PC-3 (cell line): Measurements from ENCODE around the gene MYO18A. TPM values are rescaled to one million over a fixed set of nuclear protein-coding genes. Genes with fewer than 3 reads are reported as not detected.

Source experiments
- ATAC-seq: fragments of 200-7000 bp; cut with Tn5 transposase; 2 replicates; pipeline ENCODE4 v1.9.1; 2020; ENCODE audit warnings: mild to moderate bottlenecking, moderate library complexity
- BruUV-seq: library from RNA; stranded (reverse); fragments of 400-500 nt; replicated peaks from 2 replicates; lab custom pipeline; 2021; lab: Mats Ljungman, UMichigan
- CTCF ChIA-PET: fragments of 300-600 bp; sonication (Branson Sonifier 250); formaldehyde crosslinking; loops from one replicate; lab custom pipeline; 2022; ENCODE audit warnings: antibody characterized with exemption; lab: Charles Lee
- POLR2A ChIA-PET: fragments of 300-600 bp; sonication (Branson Sonifier 250); formaldehyde crosslinking; loops from one replicate; lab custom pipeline; 2022; ENCODE audit warnings: antibody characterized with exemption; ENCODE audit not compliant: unreplicated experiment; lab: Charles Lee
- DNase-seq: peaks from one replicate; pipeline ENCODE4 v3.0.0-alpha.2; 2015
- H2AFZ ChIP-seq: fragments of 300-600 bp; sonication (generic); 2 replicates; pipeline ENCODE4 v1.6.0; 2016; ENCODE audit warnings: antibody characterized with exemption, low read length
- H3F3A ChIP-seq: fragments of 300-600 bp; sonication (generic); one replicate; pipeline ENCODE4 v1.6.0; 2017; ENCODE audit warnings: antibody characterized with exemption, low read length, control low read depth, mild to moderate bottlenecking; ENCODE audit not compliant: unreplicated experiment
- H3K27ac ChIP-seq: fragments of 300-600 bp; sonication (generic); 2 replicates; pipeline ENCODE4 v1.5.1; 2016; ENCODE audit warnings: mild to moderate bottlenecking, low read length
- H3K27me3 ChIP-seq: fragments of 300-600 bp; sonication (generic); 2 replicates; pipeline ENCODE4 v1.6.1; 2016; ENCODE audit warnings: low read length, mixed read lengths
- H3K36me3 ChIP-seq: fragments of 300-600 bp; sonication (generic); 2 replicates; pipeline ENCODE4 v1.6.1; 2016; ENCODE audit warnings: low read depth, mixed run types, low read length, mixed read lengths
- H3K4me1 ChIP-seq: fragments of 300-600 bp; sonication (generic); 2 replicates; pipeline ENCODE4 v1.5.1; 2016; ENCODE audit warnings: low read length; ENCODE audit not compliant: insufficient read depth
- H3K4me2 ChIP-seq: fragments of 300-600 bp; sonication (generic); 2 replicates; pipeline ENCODE4 v1.6.0; 2016; ENCODE audit warnings: low read length
- H3K4me3 ChIP-seq: fragments of 300-600 bp; sonication (generic); 2 replicates; pipeline ENCODE4 v1.5.1; 2016; ENCODE audit warnings: mild to moderate bottlenecking, low read length, mixed read lengths
- H3K79me2 ChIP-seq: fragments of 300-600 bp; sonication (generic); 2 replicates; pipeline ENCODE4 v1.6.1; 2017; ENCODE audit warnings: low read length, mixed read lengths
- H3K9ac ChIP-seq: fragments of 300-600 bp; sonication (generic); 2 replicates; pipeline ENCODE4 v1.6.0; 2016; ENCODE audit warnings: mild to moderate bottlenecking, low read length
- H3K9me2 ChIP-seq: fragments of 300-600 bp; sonication (generic); replicated peaks from 2 replicates; pipeline ENCODE4 v1.6.1; 2016; ENCODE audit warnings: mixed run types, low read length, mixed read lengths
- H3K9me3 ChIP-seq: fragments of 300-600 bp; sonication (generic); 2 replicates; pipeline ENCODE4 v1.6.1; 2016; ENCODE audit warnings: low read length, mixed read lengths
- H4K20me1 ChIP-seq: fragments of 300-600 bp; sonication (generic); 2 replicates; pipeline ENCODE4 v1.6.1; 2016; ENCODE audit warnings: low read length, mixed read lengths
- CTCF ChIP-seq: fragments of 300-600 bp; sonication (generic); conservative IDR thresholded peaks from 2 replicates; pipeline ENCODE4 v1.5.1; 2017; ENCODE audit warnings: antibody characterized with exemption, low read depth, mild to moderate bottlenecking, low read length
- EZH2 ChIP-seq: fragments of 300-600 bp; sonication (generic); IDR thresholded peaks from one replicate; pipeline ENCODE4 v1.6.1; 2017; ENCODE audit warnings: antibody characterized with exemption, mild to moderate bottlenecking, low read length; ENCODE audit not compliant: unreplicated experiment
- EZH2phosphoT487 ChIP-seq: fragments of 300-600 bp; sonication (generic); IDR thresholded peaks from 2 replicates; pipeline ENCODE4 v1.6.1; 2018; ENCODE audit warnings: mild to moderate bottlenecking, antibody characterized with exemption, low read length, borderline replicate concordance
- intact Hi-C: fragments of 100-400 bp; cut with micrococcal nuclease; formaldehyde crosslinking; loops from 2 replicates; pipeline ENCODE4 v1.9.0; 2023
- total RNA-seq: library from RNA; depleted of rRNA; stranded (reverse); fragments of >200 nt; gene quantifications from 2 replicates; pipeline ENCODE4 v1.2.3, GENCODE V29; 2014

MYO18A gene
- total RNA-seq, 1 experiment from 2014 or later = 28.0 TPM

GRCh38 chr17:29073520-29073919, 106.7 kb downstream of the MYO18A start:
- H3F3A ChIP-seq = no peaks in the 10 kb centered on the region
- H3K9me3 ChIP-seq = no peaks in the 10 kb centered on the region
- H3K9ac ChIP-seq = no peak overlapping the region
- H3K4me2 ChIP-seq = no peak overlapping the region
- H3K27ac ChIP-seq = no peak overlapping the region
- intact Hi-C loops = no loop called here
- H2AFZ ChIP-seq = no peak overlapping the region
- no peaks in the 10 kb centered on the region for H3K79me2 ChIP-seq
- H4K20me1 ChIP-seq = no peaks in the 10 kb centered on the region
- ChIA-PET CTCF (no interaction called here), POLR2A (no interaction called here)
- H3K36me3 ChIP-seq = no peaks in the 10 kb centered on the region
- H3K9me2 ChIP-seq = no peaks in the 10 kb centered on the region
- BruUV-seq = no TSS peak
- H3K4me3 ChIP-seq = no peak overlapping the region
- ATAC-seq (no peak), DNase-seq (no peak)
- no peak for TF ChIP-seq EZH2
- no peak for TF ChIP-seq CTCF
- no peak for TF ChIP-seq EZH2phosphoT487
- 0 out of 2 replicates have a peak, but pooled peaks cover 4% of the 10 kb centered on the region for H3K4me1 ChIP-seq
- H3K27me3 ChIP-seq = no peaks in the 10 kb centered on the region

DNA sequence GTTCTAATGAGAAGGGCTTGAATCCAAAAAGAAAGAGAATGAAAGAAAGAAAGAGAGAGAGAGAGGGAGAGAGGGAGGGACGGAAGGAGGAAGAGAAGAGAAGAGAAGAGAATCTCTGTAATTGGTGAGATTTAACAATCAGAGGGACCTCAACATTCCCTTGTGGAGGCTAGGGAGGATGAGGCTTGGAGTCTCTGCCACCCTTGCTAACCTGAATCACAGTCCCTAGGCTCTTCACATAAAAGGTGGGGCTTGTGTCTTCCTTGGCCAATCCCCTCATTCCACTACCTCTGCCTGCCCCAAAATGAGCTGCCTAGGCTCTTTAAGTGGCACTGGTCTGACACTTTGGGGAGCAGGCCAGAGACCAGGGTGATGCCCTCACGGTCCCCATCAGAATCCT, 107.2 kb downstream of the MYO18A start:
- Histone ChIP-seq H3K9me2 (no peaks in the 10 kb centered on the region), H4K20me1 (no peaks in the 10 kb centered on the region), H3K36me3 (no peaks in the 10 kb centered on the region), H3K79me2 (no peaks in the 10 kb centered on the region), H3K27me3 (no peaks in the 10 kb centered on the region), H3K4me2 (no peak overlapping the region), H3K9ac (no peak overlapping the region), H3F3A (no peaks in the 10 kb centered on the region), H3K9me3 (no peaks in the 10 kb centered on the region), H3K4me1 (no peaks in the 10 kb centered on the region), H2AFZ (no peak overlapping the region), H3K4me3 (no peak overlapping the region), H3K27ac (no peak overlapping the region)
- ChIA-PET CTCF (no interaction called here), POLR2A (no interaction called here)
- intact Hi-C loops = no loop called here
- no peak for TF ChIP-seq CTCF
- TF ChIP-seq EZH2 = no peak
- TF ChIP-seq EZH2phosphoT487 = no peak
- no peak for ATAC-seq
- BruUV-seq = no TSS peak
- DNase-seq = no peak

- ATAC-seq = no peak
- POLR2A ChIA-PET = no interaction called here
Observed at GRCh38 chr17:29071303-29071702, 108.9 kb downstream of the MYO18A start.

More at GRCh38 chr17:29071303-29071702, 108.9 kb downstream of the MYO18A start:
- Histone ChIP-seq H3K36me3 (no peaks in the 10 kb centered on the region), H3K9ac (no peak overlapping the region), H3K4me3 (no peak overlapping the region), H2AFZ (no peak overlapping the region), H3K27me3 (no peaks in the 10 kb centered on the region), H3K9me3 (no peaks in the 10 kb centered on the region), H3K79me2 (no peaks in the 10 kb centered on the region), H3K4me1 (no peaks in the 10 kb centered on the region), H3K4me2 (no peak overlapping the region), H4K20me1 (no peaks in the 10 kb centered on the region), H3K9me2 (no peaks in the 10 kb centered on the region), H3F3A (no peaks in the 10 kb centered on the region), H3K27ac (no peak overlapping the region)
- no peak for DNase-seq
- BruUV-seq = no TSS peak
- TF ChIP-seq EZH2 (no peak), CTCF (no peak), EZH2phosphoT487 (no peak)
- CTCF ChIA-PET = no interaction called here
- intact Hi-C loops = no loop called here
